DOHH2 (cell line): ENCODE measurements around the gene MCMBP.

ENCODE experiments used
- H3F3A ChIP-seq: fragments of 200-600 bp; sonication (generic), shearing (Covaris generic); 2 replicates; pipeline ENCODE4 v1.6.0; 2016; ENCODE audit warnings: antibody characterized with exemption, mild to moderate bottlenecking; ENCODE audit not compliant: control insufficient read depth, insufficient read depth
- H3K27ac ChIP-seq: fragments of 200-600 bp; sonication (generic); 2 replicates; pipeline ENCODE4 v1.5.1; 2014; ENCODE audit warnings: low read depth, mild to moderate bottlenecking, low read length, moderate library complexity
- H3K27me3 ChIP-seq: fragments of 200-600 bp; sonication (generic); 2 replicates; pipeline ENCODE4 v1.6.1; 2014; ENCODE audit warnings: mild to moderate bottlenecking, low read length, mixed read lengths; ENCODE audit not compliant: control insufficient read depth
- H3K36me3 ChIP-seq: fragments of 200-600 bp; sonication (generic); 2 replicates; pipeline ENCODE4 v1.6.1; 2014; ENCODE audit warnings: mild to moderate bottlenecking, low read length, moderate library complexity, mixed read lengths; ENCODE audit not compliant: control insufficient read depth
- H3K4me1 ChIP-seq: fragments of 200-600 bp; sonication (generic); 2 replicates; pipeline ENCODE4 v1.6.1; 2014; ENCODE audit warnings: mild to moderate bottlenecking, low read length, mixed read lengths; ENCODE audit not compliant: control insufficient read depth
- H3K4me2 ChIP-seq: fragments of 200-600 bp; sonication (generic); 2 replicates; pipeline ENCODE4 v1.6.0; 2014; ENCODE audit warnings: mild to moderate bottlenecking, low read length, moderate library complexity
- H3K4me3 ChIP-seq: fragments of 200-600 bp; sonication (generic); 2 replicates; pipeline ENCODE4 v1.5.1; 2014; ENCODE audit warnings: mild to moderate bottlenecking, low read length, mixed read lengths
- H3K79me2 ChIP-seq: fragments of 200-600 bp; sonication (generic); 2 replicates; pipeline ENCODE4 v1.6.1; 2014; ENCODE audit warnings: mild to moderate bottlenecking, low read length, mixed read lengths; ENCODE audit not compliant: control insufficient read depth
- H3K9me2 ChIP-seq: fragments of 200-600 bp; sonication (generic); replicated peaks from 2 replicates; pipeline ENCODE4 v1.6.1; 2014; ENCODE audit warnings: mild to moderate bottlenecking, low read length, mixed read lengths; ENCODE audit not compliant: control insufficient read depth
- H3K9me3 ChIP-seq: fragments of 200-600 bp; sonication (generic); 2 replicates; pipeline ENCODE4 v1.6.1; 2014; ENCODE audit warnings: antibody characterized with exemption, low read length, mixed read lengths; ENCODE audit not compliant: control insufficient read depth, insufficient read depth
- H4K20me1 ChIP-seq: fragments of 200-600 bp; sonication (generic); 2 replicates; pipeline ENCODE4 v1.6.0; 2014; ENCODE audit warnings: low read depth, mild to moderate bottlenecking, antibody characterized with exemption, low read length, moderate library complexity; ENCODE audit not compliant: control insufficient read depth, insufficient read depth
- CTCF ChIP-seq: fragments of 200-600 bp; sonication (generic); IDR thresholded peaks from one replicate; pipeline ENCODE4 v1.5.1; 2014; ENCODE audit warnings: antibody characterized with exemption, mild to moderate bottlenecking, low read depth, low read length; ENCODE audit not compliant: poor library complexity, severe bottlenecking
- EZH2phosphoT487 ChIP-seq: fragments of 200-600 bp; sonication (generic); IDR thresholded peaks from 2 replicates; pipeline ENCODE4 v1.6.1; 2017; ENCODE audit warnings: borderline replicate concordance, mild to moderate bottlenecking, antibody characterized with exemption, low read length, moderate library complexity, mixed read lengths

MCMBP gene

GRCh38 chr10:119805702-119806230, 66.9 kb downstream of the MCMBP start:
- TF ChIP-seq EZH2phosphoT487 (no peak), CTCF (no peak)
- Histone ChIP-seq H3K4me1 (no peaks in the 10 kb centered on the region), H3F3A (no peaks in the 10 kb centered on the region), H3K9me2 (no peaks in the 10 kb centered on the region), H3K4me3 (no peak overlapping the region), H4K20me1 (no peaks in the 10 kb centered on the region), H3K36me3 (0 out of 2 replicates have a peak, but pooled peaks cover 3% of the 10 kb centered on the region), H3K27me3 (no peaks in the 10 kb centered on the region), H3K4me2 (no peak overlapping the region), H3K27ac (no peak overlapping the region), H3K9me3 (no peaks in the 10 kb centered on the region), H3K79me2 (no peaks in the 10 kb centered on the region)

GRCh38 chr10:119803264-119803663, 69.4 kb downstream of the MCMBP start:
- no peaks in the 10 kb centered on the region for H3K27me3 ChIP-seq
- TF ChIP-seq EZH2phosphoT487, result no peak
- TF ChIP-seq CTCF, result no peak
- H3K4me3 ChIP-seq, result no peak overlapping the region
- no peaks in the 10 kb centered on the region for H3K4me1 ChIP-seq
- no peaks in the 10 kb centered on the region for H3F3A ChIP-seq
- no peaks in the 10 kb centered on the region for H4K20me1 ChIP-seq
- H3K4me2 ChIP-seq, result no peak overlapping the region
- no peaks in the 10 kb centered on the region for H3K79me2 ChIP-seq
- H3K9me2 ChIP-seq, result no peaks in the 10 kb centered on the region
- H3K9me3 ChIP-seq, result no peaks in the 10 kb centered on the region
- H3K36me3 ChIP-seq, result 0 out of 2 replicates have a peak, but pooled peaks cover 3% of the 10 kb centered on the region
- no peak overlapping the region for H3K27ac ChIP-seq

- no peaks in the 10 kb centered on the region for H4K20me1 ChIP-seq
- H3K4me2 ChIP-seq, result no peak overlapping the region
- no peak for TF ChIP-seq CTCF
- TF ChIP-seq EZH2phosphoT487, result no peak
- no peaks in the 10 kb centered on the region for H3F3A ChIP-seq
- no peak overlapping the region for H3K4me3 ChIP-seq
- H3K9me2 ChIP-seq, result no peaks in the 10 kb centered on the region
- H3K27ac ChIP-seq, result no peak overlapping the region
- no peaks in the 10 kb centered on the region for H3K9me3 ChIP-seq
- 0 out of 2 replicates have a peak, but pooled peaks cover 3% of the 10 kb centered on the region for H3K36me3 ChIP-seq
- H3K4me1 ChIP-seq, result no peaks in the 10 kb centered on the region
- no peaks in the 10 kb centered on the region for H3K27me3 ChIP-seq
- no peaks in the 10 kb centered on the region for H3K79me2 ChIP-seq
These were observed 70.6 kb downstream of the MCMBP start for GRCh38 chr10:119801998-119802538.
